Adrenal gland (tissue), 12 donors: ENCODE data around the gene BACH2. TPM values are rescaled to one million over a fixed set of nuclear protein-coding genes. Genes with fewer than 3 reads are reported as not detected.

Source experiments
- DNase-seq, 7 donors: peaks; one replicate each; pipeline ENCODE4 v3.0.0-alpha.2; 2019 to 2020
- H3K27ac ChIP-seq, 5 donors: fragments of 200-600 bp; sonication (generic) in 4 of 5; 1 replicate in 3 of 5; 2 replicates in 2 of 5; pipeline versions ENCODE4 v1.5.1 to v1.8.0; 2016 to 2020; ENCODE audit warnings: mild to moderate bottlenecking in 1 of 5
- H3K27me3 ChIP-seq: fragments of 200-600 bp; 2 replicates; pipeline ENCODE4 v1.8.0; 2021
- H3K36me3 ChIP-seq, 2 donors: fragments of 200-600 bp; replicated peaks in 1 of 2; 1 replicate in 1 of 2; 2 replicates in 1 of 2; pipeline versions ENCODE4 v1.5.1 to v1.8.0; 2018 to 2022
- H3K4me1 ChIP-seq, 2 donors: fragments of 200-600 bp; replicated peaks in 1 of 2; 1 replicate in 1 of 2; 2 replicates in 1 of 2; pipeline versions ENCODE4 v1.5.1 to v1.8.0; 2018 to 2021
- H3K4me3 ChIP-seq, 4 donors: fragments of 200-600 bp; sonication (generic) in 3 of 4; one replicate each; pipeline ENCODE4 v1.5.1; 2016 to 2018
- H3K9me3 ChIP-seq, 3 donors: fragments of 200-600 bp; sonication (generic) in 1 of 3; replicated peaks in 1 of 3; 1 replicate in 2 of 3; 2 replicates in 1 of 3; pipeline versions ENCODE4 v1.5.1 to v1.8.0; 2016 to 2021
- POLR2A ChIP-seq, 2 donors: fragments of 450-650 bp; IDR thresholded peaks; one replicate each; pipeline ENCODE4 v1.6.1; 2017; ENCODE audit warnings: antibody characterized with exemption in 2 of 2, mild to moderate bottlenecking in 2 of 2, moderate library complexity in 1 of 2
- WGBS, 4 donors: extraction: QIAGEN DNeasy Blood & Tissue Kit in 2 of 4; methylation state at CpG; one replicate each; pipeline versions ENCODE4 v1.1.5 to v1.1.7; 2013 to 2017; 5-methylcytosine and 5-hydroxymethylcytosine counted together
- intact Hi-C, 2 donors: fragments of 100-400 bp; cut with DNase I; formaldehyde crosslinking; loops; one replicate each; pipeline versions ENCODE4 v1.14.1 to v1.15.0; 2022 to 2023
- polyA plus RNA-seq, 3 donors: library from polyadenylated mRNA; stranded (reverse); fragments of 200-250 nt in 2 of 3; fragments of 350-450 nt in 1 of 3; fragmentation: Illumina TruSeq in 1 of 3; extraction: RNeasy Lipid Tissue Mini Kit (QIAGEN cat#74804) in 1 of 3; gene quantifications; one replicate each; pipeline ENCODE4 v1.2.3, GENCODE V29; 2013 to 2014
- total RNA-seq, 9 donors: library from RNA; depleted of rRNA in 4 of 9; stranded (reverse); fragments of >200 nt in 4 of 9; fragments of 120-200 nt in 1 of 9; fragmentation: NEBNext Ultra II Directional in 1 of 9; extraction: Animal tissue kit (Norgen Biotek cat#: 25700) in 1 of 9; gene quantifications; one replicate each; pipeline versions ENCODE4 v1.1.0 to v1.2.4, GENCODE V29; 2013 to 2023
- TF ChIP-seq, protein P1 (sequence below), 6 experiments: fragments of 450-650 bp in 4 of 6; fragments of 200-600 bp in 2 of 6; sonication (generic) in 1 of 6; IDR thresholded peaks; 1 replicate in 5 of 6; 2 replicates in 1 of 6; pipeline versions ENCODE4 v1.5.1 to v1.8.0; 2016 to 2021; ENCODE audit warnings: antibody characterized with exemption in 6 of 6, mild to moderate bottlenecking in 2 of 6, moderate library complexity in 1 of 6
- donor health status: healthy with polysubstance abuse.
- donor health status: Bipolar disorder and iron deficiency.
- donor health status: DM: yes; HTN: yes; CAD: no.
- donor health status: DM: no; HTN: no; CAD: no.
- donor health status: DM: no; HTN: no; CAD: no.
- donor health status: DM: yes; HTN: yes; CAD: no.

The BACH2 gene
- total and polyA plus RNA-seq, 12 donors, result 0.08 to 2.9 (median 0.83) TPM

DNA sequence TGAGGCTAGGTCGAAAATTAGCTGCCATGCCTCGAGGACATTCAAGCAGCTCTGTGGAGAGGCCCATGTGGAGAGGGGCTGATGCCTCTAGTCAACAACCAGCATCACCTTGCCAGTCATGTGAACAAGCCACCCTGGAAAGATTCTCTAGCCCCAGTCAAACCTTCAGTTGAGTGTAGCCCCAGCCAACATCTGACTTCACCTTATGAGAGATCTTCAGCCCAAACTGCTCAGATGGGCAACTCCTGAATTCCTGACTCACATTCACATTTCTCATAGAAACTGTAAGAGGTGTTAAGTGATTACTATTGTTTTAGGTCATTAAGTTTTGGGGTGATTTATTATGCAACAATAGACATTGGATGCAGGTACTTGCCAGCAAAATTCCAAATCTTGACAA, 357.5 kb downstream of the BACH2 start:
- no peaks in the 10 kb centered on the region for H3K4me1 ChIP-seq
- H3K9me3 ChIP-seq, result no peaks in the 10 kb centered on the region
- TF ChIP-seq, protein P1, sequence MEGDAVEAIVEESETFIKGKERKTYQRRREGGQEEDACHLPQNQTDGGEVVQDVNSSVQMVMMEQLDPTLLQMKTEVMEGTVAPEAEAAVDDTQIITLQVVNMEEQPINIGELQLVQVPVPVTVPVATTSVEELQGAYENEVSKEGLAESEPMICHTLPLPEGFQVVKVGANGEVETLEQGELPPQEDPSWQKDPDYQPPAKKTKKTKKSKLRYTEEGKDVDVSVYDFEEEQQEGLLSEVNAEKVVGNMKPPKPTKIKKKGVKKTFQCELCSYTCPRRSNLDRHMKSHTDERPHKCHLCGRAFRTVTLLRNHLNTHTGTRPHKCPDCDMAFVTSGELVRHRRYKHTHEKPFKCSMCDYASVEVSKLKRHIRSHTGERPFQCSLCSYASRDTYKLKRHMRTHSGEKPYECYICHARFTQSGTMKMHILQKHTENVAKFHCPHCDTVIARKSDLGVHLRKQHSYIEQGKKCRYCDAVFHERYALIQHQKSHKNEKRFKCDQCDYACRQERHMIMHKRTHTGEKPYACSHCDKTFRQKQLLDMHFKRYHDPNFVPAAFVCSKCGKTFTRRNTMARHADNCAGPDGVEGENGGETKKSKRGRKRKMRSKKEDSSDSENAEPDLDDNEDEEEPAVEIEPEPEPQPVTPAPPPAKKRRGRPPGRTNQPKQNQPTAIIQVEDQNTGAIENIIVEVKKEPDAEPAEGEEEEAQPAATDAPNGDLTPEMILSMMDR (IDR thresholded peaks at IDR 0.05), result no peak
- no peak for TF ChIP-seq POLR2A (IDR thresholded peaks at IDR 0.05)
- no peak overlapping the region for H3K27ac ChIP-seq
- intact Hi-C loops, result loop anchor here in 1 of 2 donors (2.0 kb wide), 1 partner anchor 544 kb away; no protein-coding TSS in a partner anchor
- H3K27me3 ChIP-seq, result no peaks in the 10 kb centered on the region
- no peaks in the 10 kb centered on the region for H3K36me3 ChIP-seq
- H3K4me3 ChIP-seq, result no peak overlapping the region
- 81 to 100% (median 86%) methylated on average over 2 of the region's 2 CpGs for WGBS, 4 donors
- DNase-seq, result no peak

DNA sequence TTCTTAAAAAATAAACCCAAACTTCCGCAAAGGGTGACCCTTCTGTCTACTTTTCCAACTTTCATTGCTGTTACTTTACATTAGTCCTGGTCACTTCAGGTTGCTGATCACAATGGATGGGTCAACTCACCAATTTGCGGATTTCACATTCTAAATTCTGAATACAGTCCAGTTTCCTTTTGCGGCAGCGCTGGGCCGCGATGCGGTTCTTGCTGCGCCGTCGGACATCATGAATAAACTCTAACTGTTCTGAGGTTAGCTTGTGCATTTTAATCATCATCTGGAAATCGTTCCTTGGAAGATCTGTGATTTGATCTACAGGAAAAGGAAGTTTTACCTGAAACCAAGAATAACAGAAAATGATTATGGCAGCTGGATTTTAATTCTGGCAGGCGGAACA, 358.6 kb downstream of the BACH2 start:
- intact Hi-C loops, result loop anchor here in 1 of 2 donors (2.0 kb wide), 1 partner anchor 545 kb away; no protein-coding TSS in a partner anchor
- Histone ChIP-seq H3K27ac (no peak overlapping the region), H3K9me3 (no peaks in the 10 kb centered on the region), H3K4me1 (no peaks in the 10 kb centered on the region), H3K27me3 (no peaks in the 10 kb centered on the region), H3K4me3 (no peak overlapping the region), H3K36me3 (no peaks in the 10 kb centered on the region)
- no peak for DNase-seq
- no peak for TF ChIP-seq POLR2A (IDR thresholded peaks at IDR 0.05)
- TF ChIP-seq, protein P1 (IDR thresholded peaks at IDR 0.05), result no peak
- WGBS, 4 donors, result 86 to 95% (median 89%) methylated on average over 12 of the region's 12 CpGs

DNA sequence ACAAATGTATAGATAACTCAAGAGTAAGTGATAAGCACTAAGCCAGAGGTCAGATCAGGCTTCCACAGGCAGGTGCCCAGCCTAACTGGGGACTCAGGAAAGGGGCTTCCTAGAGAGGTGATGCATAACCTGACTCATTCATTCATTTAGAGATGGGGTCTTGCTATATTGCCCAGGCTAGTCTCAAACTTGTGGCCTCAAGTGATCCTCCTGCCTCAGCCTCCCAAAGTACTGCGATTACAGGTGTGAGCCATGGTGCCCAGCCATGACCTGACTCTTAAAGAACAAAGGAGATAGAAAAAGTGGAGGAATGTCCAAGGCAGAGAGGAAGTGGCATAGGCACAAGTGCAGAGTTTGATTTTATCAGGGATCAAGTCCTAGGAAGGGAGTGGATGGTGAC, 360.5 kb downstream of the BACH2 start:
- TF ChIP-seq POLR2A (IDR thresholded peaks at IDR 0.05), result no peak
- TF ChIP-seq, protein P1 (IDR thresholded peaks at IDR 0.05), result no peak

DNA sequence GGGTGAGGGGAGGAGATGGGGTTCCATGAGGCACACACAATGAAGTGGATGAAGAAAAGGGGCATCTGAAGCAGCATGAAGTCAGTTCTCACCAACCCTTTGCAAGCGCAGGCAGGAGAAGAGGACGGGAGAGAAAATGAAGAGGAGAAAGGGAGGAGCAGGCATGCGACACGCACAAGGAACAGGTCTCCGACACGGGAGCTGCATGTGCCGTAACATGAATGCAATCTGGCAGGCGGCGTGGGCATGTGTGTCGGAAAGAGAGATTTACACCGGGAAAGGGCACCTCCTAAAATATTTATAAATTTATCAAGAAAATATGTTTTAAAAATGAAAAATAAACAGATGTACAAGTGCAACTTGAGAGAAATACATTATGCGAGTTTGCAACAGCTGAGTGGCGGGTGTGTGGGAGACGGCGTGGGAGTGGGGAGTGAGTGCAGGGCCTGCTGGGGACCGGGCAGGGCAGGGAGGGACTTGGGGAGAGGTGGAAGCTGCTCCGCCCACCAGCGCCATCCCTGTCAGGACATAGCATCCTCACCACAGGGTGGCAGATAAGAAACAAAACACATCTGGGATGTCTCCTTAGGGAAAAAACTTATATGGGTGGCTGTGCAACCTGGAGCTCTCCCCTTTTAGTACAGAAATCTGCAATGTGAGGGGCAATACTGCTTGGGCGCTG, 361.8 kb downstream of the BACH2 start:
- no peak for DNase-seq
- WGBS, 4 donors, result 88 to 94% (median 90%) methylated on average over 19 of the region's 19 CpGs
- no peaks in the 10 kb centered on the region for H3K9me3 ChIP-seq
- TF ChIP-seq POLR2A (IDR thresholded peaks at IDR 0.05), result no peak
- TF ChIP-seq, protein P1 (IDR thresholded peaks at IDR 0.05), result no peak
- H3K27me3 ChIP-seq, result no peaks in the 10 kb centered on the region
- H3K4me1 ChIP-seq, result no peaks in the 10 kb centered on the region
- H3K4me3 ChIP-seq, result no peak overlapping the region
- H3K27ac ChIP-seq, result no peak overlapping the region
- no peaks in the 10 kb centered on the region for H3K36me3 ChIP-seq
- intact Hi-C loops, result no loop called here

More for the DNA sequence above, 360.5 kb downstream of the BACH2 start:
- Histone ChIP-seq H3K4me1 (no peaks in the 10 kb centered on the region), H3K27me3 (no peaks in the 10 kb centered on the region), H3K27ac (no peak overlapping the region), H3K4me3 (no peak overlapping the region), H3K36me3 (no peaks in the 10 kb centered on the region), H3K9me3 (no peaks in the 10 kb centered on the region)
- intact Hi-C loops, result no loop called here
- no peak for DNase-seq
- 92 to 100% (median 96%) methylated on average over 1 of the region's 1 CpG for WGBS, 4 donors
